OCI-LY7 (cell line): ENCODE data around the gene SMIM24. TPM values are rescaled to one million over a fixed set of nuclear protein-coding genes. Genes with fewer than 3 reads are reported as not detected.
"Not testable (repeated sequence)": the region's sequence is repeated elsewhere in the genome, so short reads cannot be mapped to it uniquely, and the experiment has no call there.

Experiments
- Bru-seq: library from RNA; stranded (reverse); fragments of 400-500 nt; gene quantifications from one replicate; lab custom pipeline; 2021; lab: Mats Ljungman, UMichigan
- BruChase-seq, 2 experiments: library from RNA; stranded (reverse); fragments of 400-500 nt; gene quantifications; one replicate each; lab custom pipeline; 2021; lab: Mats Ljungman, UMichigan
- BruUV-seq: library from RNA; stranded (reverse); fragments of 400-500 nt; replicated peaks from 2 replicates; lab custom pipeline; 2021; lab: Mats Ljungman, UMichigan
- CTCF ChIA-PET: fragments of 300-600 bp; sonication (Branson Sonifier 250); formaldehyde crosslinking; loops from one replicate; lab custom pipeline; 2022; ENCODE audit warnings: antibody characterized with exemption; ENCODE audit not compliant: unreplicated experiment; lab: Charles Lee
- POLR2A ChIA-PET: fragments of 300-600 bp; sonication (Branson Sonifier 250); formaldehyde crosslinking; loops from one replicate; lab custom pipeline; 2022; ENCODE audit warnings: antibody characterized with exemption; lab: Charles Lee
- DNase-seq: peaks from one replicate; pipeline ENCODE4 v3.0.0-alpha.2; 2015; ENCODE audit warnings: low spot score
- H2AFZ ChIP-seq: fragments of 200-600 bp; sonication (generic), shearing (Covaris generic); 2 replicates; pipeline ENCODE4 v1.6.1; 2014; ENCODE audit warnings: mild to moderate bottlenecking, antibody characterized with exemption, low read length, moderate library complexity
- H3K27ac ChIP-seq: fragments of 200-600 bp; sonication (generic); 2 replicates; pipeline ENCODE4 v1.5.1; 2014; ENCODE audit warnings: mixed run types, low read depth, mild to moderate bottlenecking, moderate library complexity, low read length, inconsistent platforms; ENCODE audit not compliant: poor library complexity, severe bottlenecking
- H3K36me3 ChIP-seq: fragments of 200-600 bp; sonication (generic); 2 replicates; pipeline ENCODE4 v1.6.1; 2014; ENCODE audit warnings: mild to moderate bottlenecking, antibody characterized with exemption, low read length, moderate library complexity, mixed read lengths; ENCODE audit not compliant: insufficient read depth
- H3K4me1 ChIP-seq: fragments of 200-600 bp; sonication (generic); 2 replicates; pipeline ENCODE4 v1.5.1; 2014; ENCODE audit warnings: mild to moderate bottlenecking, low read length; ENCODE audit not compliant: insufficient read depth, poor library complexity, severe bottlenecking
- H3K4me2 ChIP-seq: fragments of 200-600 bp; sonication (generic); 2 replicates; pipeline ENCODE4 v1.6.1; 2014; ENCODE audit warnings: mild to moderate bottlenecking, low read length
- H3K4me3 ChIP-seq: fragments of 200-600 bp; sonication (generic); 2 replicates; pipeline ENCODE4 v1.5.1; 2014; ENCODE audit warnings: mild to moderate bottlenecking, low read depth, low read length; ENCODE audit not compliant: poor library complexity, severe bottlenecking
- H3K79me2 ChIP-seq: fragments of 200-600 bp; sonication (generic); 2 replicates; pipeline ENCODE4 v1.6.1; 2016; ENCODE audit warnings: low read depth, mild to moderate bottlenecking, low read length, moderate library complexity, mixed read lengths; ENCODE audit not compliant: insufficient read depth
- H3K9me2 ChIP-seq: fragments of 200-600 bp; sonication (generic); 2 replicates; pipeline ENCODE4 v1.6.1; 2016; ENCODE audit warnings: mild to moderate bottlenecking, low read length, mixed read lengths; ENCODE audit not compliant: insufficient read depth
- H3K9me3 ChIP-seq: fragments of 200-600 bp; sonication (generic); 2 replicates; pipeline ENCODE4 v1.6.1; 2014; ENCODE audit warnings: mild to moderate bottlenecking, mixed run types, low read length, mixed read lengths
- H4K20me1 ChIP-seq: fragments of 200-600 bp; sonication (generic); 2 replicates; pipeline ENCODE4 v1.6.1; 2014; ENCODE audit warnings: mild to moderate bottlenecking, antibody characterized with exemption, low read length, moderate library complexity, mixed read lengths; ENCODE audit not compliant: insufficient read depth
- EZH2phosphoT487 ChIP-seq: fragments of 200-600 bp; sonication (generic); IDR thresholded peaks from 2 replicates; pipeline ENCODE4 v1.6.1; 2018; ENCODE audit warnings: low read depth, borderline replicate concordance, mild to moderate bottlenecking, mixed run types, antibody characterized with exemption, low read length, moderate library complexity, mixed read lengths
- intact Hi-C: fragments of 100-400 bp; cut with micrococcal nuclease; formaldehyde crosslinking; loops from one replicate; pipeline ENCODE4 v1.10.0; 2022; ENCODE audit not compliant: unreplicated experiment
- long read RNA-seq: library from polyadenylated mRNA; stranded (forward); transcript quantifications from one replicate; pipeline ENCODE4 v2.0.0, GENCODE V29; 2022
- total RNA-seq, 2 experiments: library from RNA; depleted of rRNA in 1 of 2; stranded (reverse); fragments of >200 nt in 1 of 2; shearing (Covaris generic) in 1 of 2; gene quantifications; 2 replicates each; pipeline ENCODE4 v1.2.3, GENCODE V29; 2014 to 2022
- TF ChIP-seq, protein P1 (sequence below): fragments of 200-600 bp; sonication (generic); conservative IDR thresholded peaks from 2 replicates; pipeline ENCODE4 v1.5.1; 2014; ENCODE audit warnings: mild to moderate bottlenecking, antibody characterized with exemption, low read length, moderate library complexity, mixed read lengths

The SMIM24 gene
- 9.9 and 14.4 TPM in 2 replicates for total RNA-seq (2014; rRNA removed; shearing (Covaris generic))
- total RNA-seq (2022) = 6.8 and 11.3 TPM in 2 replicates
- percentile 38 among the genes with signal in this experiment for Bru-seq, nascent RNA
- BruChase-seq, experiment 1, labeled RNA remaining after a 6-hour chase = percentile 40 among the genes with signal in this experiment
- percentile 37 among the genes with signal in this experiment for BruChase-seq, experiment 2, labeled RNA remaining after a 2-hour chase
- long read RNA-seq, partial matches to known transcripts = 0 of 3 reads
- long read RNA-seq, other reads (novel, unspliced or antisense) = 1 of 3 reads

DNA sequence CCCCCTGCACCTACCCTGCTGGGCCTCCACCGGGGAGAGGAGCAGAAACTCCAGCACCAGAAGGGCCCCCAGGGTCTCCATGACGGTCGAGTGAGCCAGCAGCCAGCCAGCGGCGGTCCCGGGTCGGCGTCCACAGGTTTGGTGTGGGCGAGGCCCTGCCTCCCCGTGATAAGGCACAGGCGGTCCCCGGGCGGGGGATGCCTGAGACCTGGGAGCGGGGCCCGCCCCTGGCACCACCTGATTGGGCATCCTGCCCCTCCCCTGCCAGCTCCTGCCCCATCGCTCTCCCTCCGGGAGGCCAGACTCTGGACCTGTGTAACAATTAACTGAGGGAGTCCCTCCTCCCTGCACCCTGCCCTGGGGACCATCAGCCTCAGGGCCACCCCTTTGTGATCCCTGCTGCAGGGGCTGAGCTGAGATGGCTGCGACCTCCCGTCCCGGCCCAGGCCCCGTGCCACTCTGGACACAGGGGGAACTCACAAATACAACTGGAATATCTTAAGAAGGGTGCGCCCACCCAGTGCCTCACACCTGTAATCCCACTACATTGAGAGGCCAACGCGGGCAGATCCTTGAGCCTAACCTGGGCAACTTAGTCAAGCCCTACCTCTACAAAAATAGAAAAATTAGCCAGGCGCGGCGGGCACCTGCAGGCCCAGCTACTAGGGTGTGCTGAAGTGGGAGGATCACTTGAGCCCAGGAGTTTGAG lies at the start of gene SMIM24:
SMIM24 (minus strand) TSS at position 143 of the 709 bp plus-strand sequence; CDS start at position 81, 62 bp downstream.
- POLR2A ChIA-PET = interaction anchor here (0.5 to 2.1 kb wide), 2 partner anchors 73 to 147 kb away, joined by 4 to 6 read pairs; no protein-coding TSS in a partner anchor
- intact Hi-C loops = loop anchor here (1.0 kb wide), 1 partner anchor 25 kb away; no protein-coding TSS in a partner anchor
- CTCF ChIA-PET = interaction anchor here (0.6 kb wide), 1 partner anchor 207 kb away, joined by 3 read pairs; no protein-coding TSS in a partner anchor
- TF ChIP-seq EZH2phosphoT487 = no peak
- TF ChIP-seq, protein P1, sequence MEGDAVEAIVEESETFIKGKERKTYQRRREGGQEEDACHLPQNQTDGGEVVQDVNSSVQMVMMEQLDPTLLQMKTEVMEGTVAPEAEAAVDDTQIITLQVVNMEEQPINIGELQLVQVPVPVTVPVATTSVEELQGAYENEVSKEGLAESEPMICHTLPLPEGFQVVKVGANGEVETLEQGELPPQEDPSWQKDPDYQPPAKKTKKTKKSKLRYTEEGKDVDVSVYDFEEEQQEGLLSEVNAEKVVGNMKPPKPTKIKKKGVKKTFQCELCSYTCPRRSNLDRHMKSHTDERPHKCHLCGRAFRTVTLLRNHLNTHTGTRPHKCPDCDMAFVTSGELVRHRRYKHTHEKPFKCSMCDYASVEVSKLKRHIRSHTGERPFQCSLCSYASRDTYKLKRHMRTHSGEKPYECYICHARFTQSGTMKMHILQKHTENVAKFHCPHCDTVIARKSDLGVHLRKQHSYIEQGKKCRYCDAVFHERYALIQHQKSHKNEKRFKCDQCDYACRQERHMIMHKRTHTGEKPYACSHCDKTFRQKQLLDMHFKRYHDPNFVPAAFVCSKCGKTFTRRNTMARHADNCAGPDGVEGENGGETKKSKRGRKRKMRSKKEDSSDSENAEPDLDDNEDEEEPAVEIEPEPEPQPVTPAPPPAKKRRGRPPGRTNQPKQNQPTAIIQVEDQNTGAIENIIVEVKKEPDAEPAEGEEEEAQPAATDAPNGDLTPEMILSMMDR = no peak
- peak; percentile 76 for DNase-seq
- H3K4me1 ChIP-seq = peaks cover 47% of the 10 kb centered on the region
- no peaks in the 10 kb centered on the region for H3K79me2 ChIP-seq
- H3K36me3 ChIP-seq = no peaks in the 10 kb centered on the region
- H3K4me3 ChIP-seq = peak within 1 kb of the TSS; percentile 65
- peak within 1 kb of the TSS; percentile 82 for H2AFZ ChIP-seq
- no TSS peak for BruUV-seq
- H3K4me2 ChIP-seq = peak within 1 kb of the TSS; percentile 92
- H3K9me2 ChIP-seq = no peaks in the 10 kb centered on the region
- H3K27ac ChIP-seq = peak within 1 kb of the TSS; percentile 84
- no peaks in the 10 kb centered on the region for H3K9me3 ChIP-seq
- no peaks in the 10 kb centered on the region for H4K20me1 ChIP-seq

DNA sequence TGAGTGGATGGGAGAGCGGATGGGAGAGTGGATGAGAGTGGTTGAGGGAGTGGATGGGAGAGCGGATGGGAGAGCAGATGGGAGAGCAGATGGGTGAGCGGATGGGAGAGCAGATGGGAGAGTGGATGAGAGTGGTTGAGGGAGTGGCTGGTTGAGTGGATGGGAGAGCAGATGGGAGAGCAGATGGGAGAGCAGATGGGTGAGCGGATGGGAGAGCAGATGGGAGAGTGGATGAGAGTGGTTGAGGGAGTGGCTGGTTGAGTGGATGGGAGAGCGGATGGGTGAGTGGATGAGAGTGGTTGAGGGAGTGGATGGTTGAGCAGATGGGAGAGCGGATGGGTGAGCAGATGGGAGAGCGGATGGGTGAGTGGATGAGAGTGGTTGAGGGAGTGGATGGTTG lies 49.0 kb upstream of the SMIM24 start:
- H3K4me2 ChIP-seq, POLR2A ChIA-PET, H3K4me1 ChIP-seq, H4K20me1 ChIP-seq, H3K4me3 ChIP-seq, H3K9me3 ChIP-seq, BruUV-seq, intact Hi-C loops, CTCF ChIA-PET, DNase-seq, H3K79me2 ChIP-seq, H2AFZ ChIP-seq, H3K27ac ChIP-seq, H3K9me2 ChIP-seq: not testable (repeated sequence)
- peaks cover 51% of the 10 kb centered on the region for H3K36me3 ChIP-seq

DNA sequence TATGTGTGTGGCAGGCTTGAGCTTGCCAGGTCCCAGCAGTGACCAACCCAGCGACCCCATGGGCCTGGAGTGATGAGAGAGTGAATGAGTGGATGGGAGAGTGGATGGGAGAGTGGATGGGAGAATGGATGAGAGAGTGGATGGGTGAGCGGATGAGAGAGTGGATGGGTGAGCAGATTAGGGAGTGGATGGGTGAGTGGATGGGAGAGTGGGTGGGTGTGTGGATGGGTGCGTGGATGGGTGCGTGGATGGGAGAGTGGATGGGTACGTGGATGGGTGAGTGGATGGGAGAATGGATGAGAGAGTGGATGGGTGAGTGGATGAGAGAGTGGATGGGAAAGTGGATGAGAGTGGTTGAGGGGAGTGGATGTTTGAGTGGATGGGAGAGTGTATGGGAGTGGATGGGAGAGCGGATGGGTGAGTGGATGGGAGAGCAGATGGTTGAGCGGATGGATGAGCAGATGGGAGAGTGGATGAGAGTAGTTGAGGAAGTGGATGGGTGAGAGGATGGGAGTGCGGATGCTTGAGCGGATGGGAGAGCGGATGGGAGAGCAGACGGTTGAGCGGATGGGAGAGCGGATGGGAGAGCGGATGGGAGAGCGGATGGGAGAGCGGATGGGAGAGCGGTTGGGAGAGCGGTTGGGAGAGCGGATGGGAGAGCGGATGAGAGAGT lies 48.4 kb upstream of the SMIM24 start:
- Histone ChIP-seq H3K9me2 (no peaks in the 10 kb centered on the region), H3K4me1 (no peaks in the 10 kb centered on the region), H3K9me3 (no peaks in the 10 kb centered on the region), H2AFZ (no peak overlapping the region), H4K20me1 (no peaks in the 10 kb centered on the region), H3K4me3 (no peak overlapping the region), H3K4me2 (no peak overlapping the region), H3K79me2 (no peaks in the 10 kb centered on the region), H3K36me3 (peaks cover 52% of the 10 kb centered on the region), H3K27ac (no peak overlapping the region)
- BruUV-seq = no TSS peak
- intact Hi-C loops = no loop called here
- TF ChIP-seq, protein P1 = no peak
- TF ChIP-seq EZH2phosphoT487 = no peak
- POLR2A ChIA-PET = no interaction called here
- CTCF ChIA-PET = no interaction called here
- no peak for DNase-seq
